NCI-H1436 (cell line): ENCODE results near the gene ATP6V0D1.

ENCODE experiments used
- DNase-seq: peaks from one replicate; lab custom pipeline; 2025; lab: John Stamatoyannopoulos, UW

The ATP6V0D1 gene

GRCh38 chr16:67393111-67393787, 87.7 kb downstream of the ATP6V0D1 start, which contains the start of gene TPPP3:
TSS of gene TPPP3 (minus strand) at chr16:67393498. CDS start at chr16:67391111, 2,387 bp downstream.
- peak; percentile 92 for DNase-seq

- no peak for DNase-seq
These were observed 88.5 kb downstream of the ATP6V0D1 start for GRCh38 chr16:67392301-67393059.

- no peak for DNase-seq
These were observed 89.3 kb downstream of the ATP6V0D1 start for GRCh38 chr16:67391424-67392300.

- no peak for DNase-seq
These were observed 90.0 kb downstream of the ATP6V0D1 start for GRCh38 chr16:67390816-67391423.

- no peak for DNase-seq
These were observed 90.8 kb downstream of the ATP6V0D1 start for GRCh38 chr16:67389911-67390815.

DNA sequence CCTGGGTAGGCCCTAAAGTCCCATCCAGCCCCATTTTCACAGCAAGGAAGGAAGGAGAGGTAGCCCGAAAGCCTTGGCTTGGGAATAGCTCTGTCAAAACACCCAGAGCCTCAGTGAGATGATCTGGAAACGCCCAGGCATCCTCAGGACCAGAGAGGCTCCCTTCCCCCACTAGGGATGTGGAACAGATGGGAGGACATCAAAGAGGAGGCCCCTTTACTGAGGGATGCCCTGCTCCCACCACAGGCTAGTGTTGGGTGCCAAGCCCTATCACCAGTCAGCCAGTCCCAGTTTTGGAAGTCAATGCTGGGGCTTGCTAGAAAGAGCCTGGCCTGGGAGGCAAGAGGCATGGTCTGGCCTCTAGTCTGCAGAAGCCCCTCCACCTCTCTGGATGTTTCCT, 92.4 kb downstream of the ATP6V0D1 start:
- DNase-seq: no peak

GRCh38 chr16:67388191-67388590, 92.8 kb downstream of the ATP6V0D1 start:
- DNase-seq: no peak
